Measurements from ENCODE around the gene SFTPD.

- TF ChIP-seq MAX (IDR thresholded peaks at IDR 0.05) (no peak), SP1 (IDR thresholded peaks at IDR 0.05) (no peak), REST (IDR thresholded peaks at IDR 0.05) (no peak), FOXA2 (IDR thresholded peaks at IDR 0.05) (no peak), RXRA (IDR thresholded peaks at IDR 0.05) (no peak), GABPA (IDR thresholded peaks at IDR 0.05 in 1 of 2, conservative IDR thresholded peaks at IDR 0.05 in 1 of 2) (no peak), TAF1 (conservative IDR thresholded peaks at IDR 0.05) (no peak), YY1 (IDR thresholded peaks at IDR 0.05) (no peak), RAD21 (IDR thresholded peaks at IDR 0.05) (no peak), NR2F2 (IDR thresholded peaks at IDR 0.05) (no peak), FOXA1 (IDR thresholded peaks at IDR 0.05) (no peak)
- TF ChIP-seq, protein P1, sequence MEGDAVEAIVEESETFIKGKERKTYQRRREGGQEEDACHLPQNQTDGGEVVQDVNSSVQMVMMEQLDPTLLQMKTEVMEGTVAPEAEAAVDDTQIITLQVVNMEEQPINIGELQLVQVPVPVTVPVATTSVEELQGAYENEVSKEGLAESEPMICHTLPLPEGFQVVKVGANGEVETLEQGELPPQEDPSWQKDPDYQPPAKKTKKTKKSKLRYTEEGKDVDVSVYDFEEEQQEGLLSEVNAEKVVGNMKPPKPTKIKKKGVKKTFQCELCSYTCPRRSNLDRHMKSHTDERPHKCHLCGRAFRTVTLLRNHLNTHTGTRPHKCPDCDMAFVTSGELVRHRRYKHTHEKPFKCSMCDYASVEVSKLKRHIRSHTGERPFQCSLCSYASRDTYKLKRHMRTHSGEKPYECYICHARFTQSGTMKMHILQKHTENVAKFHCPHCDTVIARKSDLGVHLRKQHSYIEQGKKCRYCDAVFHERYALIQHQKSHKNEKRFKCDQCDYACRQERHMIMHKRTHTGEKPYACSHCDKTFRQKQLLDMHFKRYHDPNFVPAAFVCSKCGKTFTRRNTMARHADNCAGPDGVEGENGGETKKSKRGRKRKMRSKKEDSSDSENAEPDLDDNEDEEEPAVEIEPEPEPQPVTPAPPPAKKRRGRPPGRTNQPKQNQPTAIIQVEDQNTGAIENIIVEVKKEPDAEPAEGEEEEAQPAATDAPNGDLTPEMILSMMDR (IDR thresholded peaks at IDR 0.05; ENCODE audit: low read depth, low read length, missing input control): no peak
- TF ChIP-seq, protein P2, sequence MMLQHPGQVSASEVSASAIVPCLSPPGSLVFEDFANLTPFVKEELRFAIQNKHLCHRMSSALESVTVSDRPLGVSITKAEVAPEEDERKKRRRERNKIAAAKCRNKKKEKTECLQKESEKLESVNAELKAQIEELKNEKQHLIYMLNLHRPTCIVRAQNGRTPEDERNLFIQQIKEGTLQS (IDR thresholded peaks at IDR 0.05): no peak
Measured at GRCh38 chr10:79910836-79911235, 38.1 kb downstream of the SFTPD start.
